ENCODE results near the gene DIAPH3.

DIAPH3 gene

GRCh38 chr13:60018536-60018935 is 145.2 kb downstream of the DIAPH3 start:
- DNase-seq (ENCODE audit: low spot score), result no peak

GRCh38 chr13:60016229-60016628 is 147.5 kb downstream of the DIAPH3 start:
- no peak for DNase-seq (ENCODE audit: low spot score)

- no peak for DNase-seq (ENCODE audit: low spot score)
Observed at GRCh38 chr13:60013166-60013565, 150.6 kb downstream of the DIAPH3 start.

GRCh38 chr13:60012488-60012887 is 151.2 kb downstream of the DIAPH3 start:
- DNase-seq (ENCODE audit: low spot score), result no peak

- peak; percentile 17 for DNase-seq (ENCODE audit: low spot score)
Observed at GRCh38 chr13:60009300-60010253, 154.2 kb downstream of the DIAPH3 start.

- no peak for DNase-seq (ENCODE audit: low spot score)
Observed at GRCh38 chr13:60001889-60002288, 161.8 kb downstream of the DIAPH3 start.

GRCh38 chr13:60000976-60001375 is 162.8 kb downstream of the DIAPH3 start:
- DNase-seq (ENCODE audit: low spot score), result no peak

- DNase-seq (ENCODE audit: low spot score), result no peak
Observed at GRCh38 chr13:60000081-60000480, 163.6 kb downstream of the DIAPH3 start.

- no peak for DNase-seq (ENCODE audit: low spot score)
Observed at GRCh38 chr13:59997976-59998375, 165.8 kb downstream of the DIAPH3 start.

GRCh38 chr13:59996461-59996980 is 167.2 kb downstream of the DIAPH3 start:
- DNase-seq (ENCODE audit: low spot score), result no peak

GRCh38 chr13:59991395-59991794 is 172.3 kb downstream of the DIAPH3 start:
- no peak for DNase-seq (ENCODE audit: low spot score)

GRCh38 chr13:59982631-59983382 is 180.9 kb downstream of the DIAPH3 start:
- DNase-seq (ENCODE audit: low spot score), result no peak

- no peak for DNase-seq (ENCODE audit: low spot score)
Observed at GRCh38 chr13:59979589-59979988, 184.1 kb downstream of the DIAPH3 start.

- no peak for DNase-seq (ENCODE audit: low spot score)
Observed at GRCh38 chr13:59978862-59979261, 184.9 kb downstream of the DIAPH3 start.

- DNase-seq (ENCODE audit: low spot score), result no peak
Observed at GRCh38 chr13:59976856-59977255, 186.9 kb downstream of the DIAPH3 start.

- no peak for DNase-seq (ENCODE audit: low spot score)
Observed at GRCh38 chr13:59975807-59976435, 187.8 kb downstream of the DIAPH3 start.

GRCh38 chr13:59970847-59971246 is 192.9 kb downstream of the DIAPH3 start:
- DNase-seq (ENCODE audit: low spot score), result no peak

- no peak for DNase-seq (ENCODE audit: low spot score)
Observed at GRCh38 chr13:59963827-59964226, 199.9 kb downstream of the DIAPH3 start.

GRCh38 chr13:59963383-59963782 is 200.3 kb downstream of the DIAPH3 start:
- DNase-seq (ENCODE audit: low spot score), result no peak

- no peak for DNase-seq (ENCODE audit: low spot score)
Observed at GRCh38 chr13:59962343-59962742, 201.4 kb downstream of the DIAPH3 start.

- no peak for DNase-seq (ENCODE audit: low spot score)
Observed at GRCh38 chr13:59960683-59961082, 203.0 kb downstream of the DIAPH3 start.

GRCh38 chr13:59957438-59957837 is 206.3 kb downstream of the DIAPH3 start:
- no peak for DNase-seq (ENCODE audit: low spot score)

All from HuH-7 (cell line).